Skeletal muscle tissue (tissue), 4 donors: Measurements from ENCODE around the gene PSMC5. TPM values are rescaled to one million over a fixed set of nuclear protein-coding genes. Genes with fewer than 3 reads are reported as not detected.

Source experiments
- H3K27ac ChIP-seq: one replicate; pipeline ENCODE4 v1.7.0; 2013; ENCODE audit warnings: mild to moderate bottlenecking, low read depth, low read length, inconsistent platforms
- H3K27me3 ChIP-seq, 3 donors: one replicate each; pipeline ENCODE4 v1.7.0; 2013; ENCODE audit warnings: low read length in 3 of 3; ENCODE audit not compliant: control insufficient read depth in 3 of 3, insufficient read depth in 3 of 3
- H3K36me3 ChIP-seq, 3 donors: one replicate each; pipeline ENCODE4 v1.7.0; 2013; ENCODE audit warnings: low read length in 3 of 3; ENCODE audit not compliant: control insufficient read depth in 3 of 3, insufficient read depth in 3 of 3
- H3K4me1 ChIP-seq, 3 donors: one replicate each; pipeline ENCODE4 v1.7.0; 2013; ENCODE audit warnings: low read length in 3 of 3, mild to moderate bottlenecking in 3 of 3; ENCODE audit not compliant: control insufficient read depth in 3 of 3, insufficient read depth in 3 of 3
- H3K4me3 ChIP-seq, 3 donors: one replicate each; pipeline ENCODE4 v1.7.0; 2013; ENCODE audit warnings: low read length in 3 of 3
- H3K9ac ChIP-seq, 3 donors: one replicate each; pipeline ENCODE4 v1.7.0; 2013; ENCODE audit warnings: low read length in 3 of 3, mild to moderate bottlenecking in 3 of 3, moderate library complexity in 2 of 3, low read depth in 1 of 3
- H3K9me3 ChIP-seq, 3 donors: one replicate each; pipeline ENCODE4 v1.7.0; 2013; ENCODE audit warnings: low read length in 3 of 3; ENCODE audit not compliant: control insufficient read depth in 3 of 3
- total RNA-seq: library from RNA; depleted of rRNA; stranded (reverse); fragments of >200 nt; gene quantifications from one replicate; pipeline ENCODE4 v1.2.3, GENCODE V29; 2014
- donor health status: Osteomylitis.

The PSMC5 gene
- total RNA-seq, 1 donor from 2014 or later, result 41.2 TPM

- H3K9me3 ChIP-seq, result no peaks in the 10 kb centered on the region
- H3K36me3 ChIP-seq, result peaks cover 67 to 77% (median 69%) of the 10 kb centered on the region in 3 donors
- no peak overlapping the region for H3K27ac ChIP-seq
- no peak overlapping the region for H3K4me3 ChIP-seq
- peaks cover 27 to 54% (median 33%) of the 10 kb centered on the region in 3 donors for H3K4me1 ChIP-seq
- no peak overlapping the region for H3K9ac ChIP-seq
- no peaks in the 10 kb centered on the region for H3K27me3 ChIP-seq
These were observed 3.0 kb downstream of the PSMC5 start for GRCh38 chr17:63830278-63830677.

- Histone ChIP-seq H3K27me3 (no peaks in the 10 kb centered on the region), H3K4me3 (no peak overlapping the region), H3K9ac (no peak overlapping the region), H3K9me3 (no peaks in the 10 kb centered on the region), H3K4me1 (peaks cover 24 to 51% (median 30%) of the 10 kb centered on the region in 3 donors), H3K27ac (no peak overlapping the region), H3K36me3 (peaks cover 68 to 76% (median 69%) of the 10 kb centered on the region in 3 donors)
These were observed 3.8 kb downstream of the PSMC5 start for GRCh38 chr17:63830904-63831491.

GRCh38 chr17:63831505-63831904 is 4.3 kb downstream of the PSMC5 start:
- Histone ChIP-seq H3K27ac (no peak overlapping the region), H3K4me3 (no peak overlapping the region), H3K9me3 (no peaks in the 10 kb centered on the region), H3K36me3 (peaks cover 68 to 78% (median 72%) of the 10 kb centered on the region in 3 donors), H3K27me3 (no peaks in the 10 kb centered on the region), H3K9ac (no peak overlapping the region), H3K4me1 (peaks cover 19 to 46% (median 25%) of the 10 kb centered on the region in 3 donors)

- Histone ChIP-seq H3K4me1 (peaks cover 18 to 48% (median 30%) of the 10 kb centered on the region in 3 donors), H3K4me3 (no peak overlapping the region), H3K27ac (no peak overlapping the region), H3K36me3 (peaks cover 72 to 83% (median 77%) of the 10 kb centered on the region in 3 donors), H3K9me3 (no peaks in the 10 kb centered on the region), H3K27me3 (no peaks in the 10 kb centered on the region), H3K9ac (no peak overlapping the region)
These were observed 4.8 kb downstream of the PSMC5 start for GRCh38 chr17:63832014-63832413.

- Histone ChIP-seq H3K36me3 (peaks cover 75 to 85% (median 78%) of the 10 kb centered on the region in 3 donors), H3K4me1 (peaks cover 19 to 50% (median 34%) of the 10 kb centered on the region in 3 donors)
These were observed 5.2 kb downstream of the PSMC5 start for GRCh38 chr17:63832455-63832854.

GRCh38 chr17:63833026-63833740 is 6.0 kb downstream of the PSMC5 start:
- Histone ChIP-seq H3K27ac (no peak overlapping the region), H3K9ac (peak overlapping the region in 2 of 3 donors; percentile 44 to 45), H3K9me3 (no peaks in the 10 kb centered on the region), H3K4me3 (no peak overlapping the region), H3K4me1 (peaks cover 23 to 50% (median 37%) of the 10 kb centered on the region in 3 donors), H3K36me3 (peaks cover 75 to 85% (median 78%) of the 10 kb centered on the region in 3 donors), H3K27me3 (no peaks in the 10 kb centered on the region)

More at GRCh38 chr17:63832455-63832854, 5.2 kb downstream of the PSMC5 start:
- no peaks in the 10 kb centered on the region for H3K27me3 ChIP-seq
- no peak overlapping the region for H3K27ac ChIP-seq
- no peaks in the 10 kb centered on the region for H3K9me3 ChIP-seq
- no peak overlapping the region for H3K9ac ChIP-seq
- H3K4me3 ChIP-seq, result no peak overlapping the region

GRCh38 chr17:63833741-63834373 is 6.6 kb downstream of the PSMC5 start:
- Histone ChIP-seq H3K27me3 (no peaks in the 10 kb centered on the region), H3K9me3 (no peaks in the 10 kb centered on the region), H3K4me1 (peaks cover 22 to 50% (median 37%) of the 10 kb centered on the region in 3 donors), H3K9ac (peak overlapping the region in 1 of 3 donors; percentile 45), H3K4me3 (no peak overlapping the region), H3K27ac (no peak overlapping the region), H3K36me3 (peaks cover 75 to 80% (median 78%) of the 10 kb centered on the region in 3 donors)

GRCh38 chr17:63834431-63835166 is 7.4 kb downstream of the PSMC5 start:
- Histone ChIP-seq H3K27ac (no peak overlapping the region), H3K4me3 (no peak overlapping the region), H3K9me3 (no peaks in the 10 kb centered on the region), H3K9ac (no peak overlapping the region), H3K4me1 (peaks cover 25 to 50% (median 40%) of the 10 kb centered on the region in 3 donors), H3K27me3 (no peaks in the 10 kb centered on the region), H3K36me3 (peaks cover 69 to 72% (median 72%) of the 10 kb centered on the region in 3 donors)

- H3K27me3 ChIP-seq, result no peaks in the 10 kb centered on the region
- peaks cover 63 to 66% (median 65%) of the 10 kb centered on the region in 3 donors for H3K36me3 ChIP-seq
These were observed 8.0 kb downstream of the PSMC5 start for GRCh38 chr17:63835167-63835720.

More at GRCh38 chr17:63835167-63835720, 8.0 kb downstream of the PSMC5 start:
- Histone ChIP-seq H3K27ac (no peak overlapping the region), H3K4me1 (peaks cover 31 to 53% (median 44%) of the 10 kb centered on the region in 3 donors), H3K4me3 (no peak overlapping the region), H3K9ac (peak overlapping the region in 1 of 3 donors; percentile 20), H3K9me3 (no peaks in the 10 kb centered on the region)
